Body of pancreas (tissue), 4 donors: Measurements from ENCODE around the gene ABR.

Experiments used
- POLR2A ChIP-seq, 3 donors: fragments of 450-650 bp; IDR thresholded peaks; one replicate each; pipeline ENCODE4 v1.6.1; 2016; ENCODE audit warnings: antibody characterized with exemption in 3 of 3, mild to moderate bottlenecking in 2 of 3
- TF ChIP-seq, protein P1 (sequence below), 7 experiments: fragments of 450-650 bp in 4 of 7; fragments of 200-600 bp in 3 of 7; sonication (generic) in 3 of 7; IDR thresholded peaks; one replicate each; pipeline ENCODE4 v1.5.1; 2016 to 2019; ENCODE audit warnings: antibody characterized with exemption in 7 of 7

DNA sequence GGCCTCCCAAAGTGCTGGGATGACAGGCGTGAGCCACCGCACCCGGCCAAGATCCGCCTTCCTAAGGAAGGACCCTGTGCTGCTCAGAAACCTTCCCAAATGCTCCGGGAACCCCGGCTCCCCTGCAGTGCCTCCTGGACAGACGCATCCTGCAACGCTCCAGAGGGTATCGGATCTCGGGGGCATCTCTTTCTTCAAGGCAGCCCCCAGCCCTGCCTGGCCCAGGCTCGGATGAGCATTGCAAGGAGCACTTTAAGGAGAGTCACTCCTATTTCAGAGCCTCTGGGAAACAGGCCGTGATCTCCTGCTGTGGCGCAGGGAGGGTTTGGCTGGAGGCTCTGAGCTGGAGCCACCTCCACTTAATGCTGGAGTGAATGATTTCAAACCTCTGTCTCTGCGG lies 17.2 kb upstream of the ABR start:
- TF ChIP-seq, protein P1, sequence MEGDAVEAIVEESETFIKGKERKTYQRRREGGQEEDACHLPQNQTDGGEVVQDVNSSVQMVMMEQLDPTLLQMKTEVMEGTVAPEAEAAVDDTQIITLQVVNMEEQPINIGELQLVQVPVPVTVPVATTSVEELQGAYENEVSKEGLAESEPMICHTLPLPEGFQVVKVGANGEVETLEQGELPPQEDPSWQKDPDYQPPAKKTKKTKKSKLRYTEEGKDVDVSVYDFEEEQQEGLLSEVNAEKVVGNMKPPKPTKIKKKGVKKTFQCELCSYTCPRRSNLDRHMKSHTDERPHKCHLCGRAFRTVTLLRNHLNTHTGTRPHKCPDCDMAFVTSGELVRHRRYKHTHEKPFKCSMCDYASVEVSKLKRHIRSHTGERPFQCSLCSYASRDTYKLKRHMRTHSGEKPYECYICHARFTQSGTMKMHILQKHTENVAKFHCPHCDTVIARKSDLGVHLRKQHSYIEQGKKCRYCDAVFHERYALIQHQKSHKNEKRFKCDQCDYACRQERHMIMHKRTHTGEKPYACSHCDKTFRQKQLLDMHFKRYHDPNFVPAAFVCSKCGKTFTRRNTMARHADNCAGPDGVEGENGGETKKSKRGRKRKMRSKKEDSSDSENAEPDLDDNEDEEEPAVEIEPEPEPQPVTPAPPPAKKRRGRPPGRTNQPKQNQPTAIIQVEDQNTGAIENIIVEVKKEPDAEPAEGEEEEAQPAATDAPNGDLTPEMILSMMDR (IDR thresholded peaks at IDR 0.05): no peak
- TF ChIP-seq POLR2A (IDR thresholded peaks at IDR 0.05): no peak
